H1 (cell line): Measurements from ENCODE around the gene GRID2.

Source experiments
- CTCF ChIP-seq, 3 experiments: IDR thresholded peaks; 1 replicate in 2 of 3; 2 replicates in 1 of 3; pipeline versions ENCODE4 v1.5.1 to v1.6.1; 2011; ENCODE audit warnings: low read length in 3 of 3, mild to moderate bottlenecking in 3 of 3, inconsistent platforms in 2 of 3, low read depth in 1 of 3, moderate library complexity in 1 of 3; ENCODE audit not compliant: insufficient read depth in 1 of 3; ENCODE audit errors: control extremely low read depth in 1 of 3
- EZH2 ChIP-seq: fragments of 200-600 bp; sonication (generic); IDR thresholded peaks from 2 replicates; pipeline ENCODE4 v1.7.1; 2012; ENCODE audit warnings: low read depth, mild to moderate bottlenecking, moderate library complexity, low read length, inconsistent platforms; ENCODE audit not compliant: severe bottlenecking
- FOSL1 ChIP-seq: IDR thresholded peaks from 2 replicates; pipeline ENCODE4 v1.6.1; 2011; ENCODE audit warnings: mild to moderate bottlenecking, low read depth, low read length, moderate library complexity; ENCODE audit not compliant: insufficient read depth
- GTF2F1 ChIP-seq: IDR thresholded peaks from 2 replicates; pipeline ENCODE4 v1.6.1; 2012; ENCODE audit warnings: low read depth, low read length, improper control_type of control experiment, borderline replicate concordance
- JUND ChIP-seq: IDR thresholded peaks from 2 replicates; pipeline ENCODE4 v1.6.1; 2011; ENCODE audit warnings: mild to moderate bottlenecking, improper control_type of control experiment, low read length

GRCh38 chr4:93237521-93237920 is 933.8 kb downstream of the GRID2 start:
- TF ChIP-seq FOSL1 (no peak), CTCF (IDR thresholded peaks at IDR 0.05; ENCODE audit: control extremely low read depth in 1 of 3, insufficient read depth in 1 of 3, low read depth in 1 of 3, low read length in 3 of 3) (no peak), GTF2F1 (no peak), JUND (no peak), EZH2 (no peak)
